Liver (tissue), 9 donors: ENCODE data around the gene SIK2. TPM values are rescaled to one million over a fixed set of nuclear protein-coding genes. Genes with fewer than 3 reads are reported as not detected.
"Not testable (repeated sequence)": the region's sequence is repeated elsewhere in the genome, so short reads cannot be mapped to it uniquely, and the experiment has no call there.

Experiments
- DNase-seq: peaks from one replicate; pipeline ENCODE4 v3.0.0-alpha.2; 2017; ENCODE audit warnings: low spot score
- H3K27ac ChIP-seq, 2 donors: one replicate each; pipeline ENCODE4 v1.7.0; 2013; ENCODE audit warnings: inconsistent platforms in 2 of 2, low read length in 2 of 2, control low read depth in 1 of 2, low read depth in 1 of 2, mild to moderate bottlenecking in 1 of 2
- H3K27me3 ChIP-seq, 4 donors: one replicate each; pipeline versions ENCODE4 v1.6.1 to v1.7.0; 2013; ENCODE audit warnings: low read length in 3 of 4, inconsistent platforms in 1 of 4, mild to moderate bottlenecking in 1 of 4, moderate library complexity in 1 of 4; ENCODE audit not compliant: control insufficient read depth in 4 of 4, insufficient read depth in 4 of 4
- H3K36me3 ChIP-seq, 4 donors: one replicate each; pipeline versions ENCODE4 v1.6.1 to v1.7.0; 2013; ENCODE audit warnings: low read length in 3 of 4, mild to moderate bottlenecking in 3 of 4, low read depth in 1 of 4, moderate library complexity in 1 of 4; ENCODE audit not compliant: control insufficient read depth in 4 of 4, insufficient read depth in 3 of 4
- H3K4me1 ChIP-seq, 4 donors: one replicate each; pipeline versions ENCODE4 v1.6.1 to v1.7.0; 2013; ENCODE audit warnings: low read length in 3 of 4, mild to moderate bottlenecking in 3 of 4, moderate library complexity in 1 of 4; ENCODE audit not compliant: control insufficient read depth in 4 of 4, insufficient read depth in 4 of 4
- H3K4me3 ChIP-seq, 3 donors: one replicate each; pipeline versions ENCODE4 v1.6.1 to v1.7.0; 2013; ENCODE audit warnings: low read length in 3 of 3, control low read depth in 1 of 3, low read depth in 1 of 3, mild to moderate bottlenecking in 1 of 3
- H3K9ac ChIP-seq, 2 donors: one replicate each; pipeline ENCODE4 v1.7.0; 2013; ENCODE audit warnings: low read length in 2 of 2, mild to moderate bottlenecking in 2 of 2, moderate library complexity in 2 of 2, control low read depth in 1 of 2, low read depth in 1 of 2
- H3K9me3 ChIP-seq, 4 donors: one replicate each; pipeline versions ENCODE4 v1.6.1 to v1.7.0; 2013; ENCODE audit warnings: low read length in 3 of 4; ENCODE audit not compliant: control insufficient read depth in 4 of 4
- ATF3 ChIP-seq: IDR thresholded peaks from 2 replicates; pipeline ENCODE4 v1.6.1; 2016; ENCODE audit warnings: antibody characterized with exemption
- EGR1 ChIP-seq, 2 donors: IDR thresholded peaks; 2 replicates each; pipeline ENCODE4 v1.6.1; 2016 to 2018; ENCODE audit warnings: antibody characterized with exemption in 2 of 2, low read depth in 2 of 2
- FOXA1 ChIP-seq: IDR thresholded peaks from 2 replicates; pipeline ENCODE4 v1.6.1; 2016; ENCODE audit warnings: antibody characterized with exemption
- FOXA2 ChIP-seq: IDR thresholded peaks from 2 replicates; pipeline ENCODE4 v1.6.1; 2016; ENCODE audit warnings: antibody characterized with exemption
- GABPA ChIP-seq, 2 donors: IDR thresholded peaks in 1 of 2; conservative IDR thresholded peaks in 1 of 2; 2 replicates each; pipeline ENCODE4 v1.6.1; 2016; ENCODE audit warnings: antibody characterized with exemption in 2 of 2, mild to moderate bottlenecking in 1 of 2, moderate library complexity in 1 of 2
- HNF4A ChIP-seq, 2 donors: conservative IDR thresholded peaks; 2 replicates each; pipeline ENCODE4 v1.6.1; 2016; ENCODE audit warnings: antibody characterized with exemption in 2 of 2, mild to moderate bottlenecking in 2 of 2
- HNF4G ChIP-seq: IDR thresholded peaks from 2 replicates; pipeline ENCODE4 v1.6.1; 2016; ENCODE audit warnings: antibody characterized with exemption
- JUND ChIP-seq, 2 donors: IDR thresholded peaks; 2 replicates each; pipeline ENCODE4 v1.6.1; 2016; ENCODE audit warnings: antibody characterized with exemption in 2 of 2
- NR2F2 ChIP-seq: IDR thresholded peaks from 2 replicates; pipeline ENCODE4 v1.6.1; 2016; ENCODE audit warnings: antibody characterized with exemption
- RAD21 ChIP-seq, 2 donors: IDR thresholded peaks; 2 replicates each; pipeline ENCODE4 v1.6.1; 2016; ENCODE audit warnings: antibody characterized with exemption in 2 of 2, mild to moderate bottlenecking in 2 of 2
- RXRA ChIP-seq, 2 donors: IDR thresholded peaks; 2 replicates each; pipeline ENCODE4 v1.6.1; 2017 to 2018; ENCODE audit warnings: antibody characterized with exemption in 2 of 2, mild to moderate bottlenecking in 1 of 2
- SP1 ChIP-seq: IDR thresholded peaks from 2 replicates; pipeline ENCODE4 v1.6.1; 2018; ENCODE audit warnings: antibody characterized with exemption, mild to moderate bottlenecking
- TAF1 ChIP-seq: conservative IDR thresholded peaks from 2 replicates; pipeline ENCODE4 v1.6.1; 2016; ENCODE audit warnings: antibody characterized with exemption, mild to moderate bottlenecking
- YY1 ChIP-seq: IDR thresholded peaks from 2 replicates; pipeline ENCODE4 v1.6.1; 2016; ENCODE audit warnings: antibody characterized with exemption, mild to moderate bottlenecking
- ZBTB33 ChIP-seq: IDR thresholded peaks from 2 replicates; pipeline ENCODE4 v1.6.1; 2016; ENCODE audit warnings: antibody characterized with exemption
- WGBS: extraction: QIAGEN DNeasy Blood & Tissue Kit; methylation state at CpG from one replicate; pipeline ENCODE4 v1.1.7; 2013; 5-methylcytosine and 5-hydroxymethylcytosine counted together
- polyA plus RNA-seq, 2 donors: library from polyadenylated mRNA; stranded (reverse) in 1 of 2; unstranded in 1 of 2; fragments of 200-250 nt in 1 of 2; fragments of >200 nt in 1 of 2; fragmentation: Nextera tagmentation in 1 of 2; extraction: Ambion mirVana in 1 of 2; gene quantifications; one replicate each; pipeline versions ENCODE4 v1.2.1 to v1.2.3, GENCODE V29; 2013 to 2015
- total RNA-seq, 2 donors: library from RNA; depleted of rRNA; stranded (reverse); fragments of >200 nt; gene quantifications; one replicate each; pipeline ENCODE4 v1.2.3, GENCODE V29; 2014
- TF ChIP-seq, protein P1 (sequence below): IDR thresholded peaks from 2 replicates; pipeline ENCODE4 v1.6.1; 2016; ENCODE audit warnings: antibody characterized with exemption, mild to moderate bottlenecking
- TF ChIP-seq, protein P2 (sequence below): IDR thresholded peaks from 2 replicates; pipeline ENCODE4 v1.6.1; 2016; ENCODE audit warnings: antibody characterized with exemption
- TF ChIP-seq, protein P3 (sequence below): fragments of 150-350 bp; IDR thresholded peaks from 2 replicates; pipeline ENCODE4 v1.5.1; 2017; ENCODE audit warnings: improper control_type of control experiment, low read depth, low read length; ENCODE audit not compliant: missing input control
- donor health status: healthy.
- donor health status: healthy.
- donor health status: healthy.
- donor health status: healthy.
- donor health status: healthy.

Gene SIK2
- total and polyA plus RNA-seq, 4 donors = 6.5 to 15.0 (median 9.3) TPM

- H3K4me3 ChIP-seq = no peak overlapping the region
- no peak for DNase-seq
Observed at GRCh38 chr11:111644922-111645321, 42.7 kb downstream of the SIK2 start.

GRCh38 chr11:111645657-111646316, 43.5 kb downstream of the SIK2 start:
- TF ChIP-seq ZBTB33 (no peak), TAF1 (no peak), ATF3 (no peak), NR2F2 (no peak), EGR1 (IDR thresholded peaks at IDR 0.05; ENCODE audit: low read depth in 2 of 2) (no peak), YY1 (no peak), GABPA (IDR thresholded peaks at IDR 0.05 in 1 of 2, conservative IDR thresholded peaks at IDR 0.05 in 1 of 2) (no peak), RAD21 (IDR thresholded peaks at IDR 0.05) (no peak), SP1 (no peak), HNF4A (conservative IDR thresholded peaks at IDR 0.05) (no peak), JUND (IDR thresholded peaks at IDR 0.05) (no peak), FOXA2 (no peak), RXRA (IDR thresholded peaks at IDR 0.05) (no peak), FOXA1 (no peak), HNF4G (no peak)
- TF ChIP-seq, protein P1, sequence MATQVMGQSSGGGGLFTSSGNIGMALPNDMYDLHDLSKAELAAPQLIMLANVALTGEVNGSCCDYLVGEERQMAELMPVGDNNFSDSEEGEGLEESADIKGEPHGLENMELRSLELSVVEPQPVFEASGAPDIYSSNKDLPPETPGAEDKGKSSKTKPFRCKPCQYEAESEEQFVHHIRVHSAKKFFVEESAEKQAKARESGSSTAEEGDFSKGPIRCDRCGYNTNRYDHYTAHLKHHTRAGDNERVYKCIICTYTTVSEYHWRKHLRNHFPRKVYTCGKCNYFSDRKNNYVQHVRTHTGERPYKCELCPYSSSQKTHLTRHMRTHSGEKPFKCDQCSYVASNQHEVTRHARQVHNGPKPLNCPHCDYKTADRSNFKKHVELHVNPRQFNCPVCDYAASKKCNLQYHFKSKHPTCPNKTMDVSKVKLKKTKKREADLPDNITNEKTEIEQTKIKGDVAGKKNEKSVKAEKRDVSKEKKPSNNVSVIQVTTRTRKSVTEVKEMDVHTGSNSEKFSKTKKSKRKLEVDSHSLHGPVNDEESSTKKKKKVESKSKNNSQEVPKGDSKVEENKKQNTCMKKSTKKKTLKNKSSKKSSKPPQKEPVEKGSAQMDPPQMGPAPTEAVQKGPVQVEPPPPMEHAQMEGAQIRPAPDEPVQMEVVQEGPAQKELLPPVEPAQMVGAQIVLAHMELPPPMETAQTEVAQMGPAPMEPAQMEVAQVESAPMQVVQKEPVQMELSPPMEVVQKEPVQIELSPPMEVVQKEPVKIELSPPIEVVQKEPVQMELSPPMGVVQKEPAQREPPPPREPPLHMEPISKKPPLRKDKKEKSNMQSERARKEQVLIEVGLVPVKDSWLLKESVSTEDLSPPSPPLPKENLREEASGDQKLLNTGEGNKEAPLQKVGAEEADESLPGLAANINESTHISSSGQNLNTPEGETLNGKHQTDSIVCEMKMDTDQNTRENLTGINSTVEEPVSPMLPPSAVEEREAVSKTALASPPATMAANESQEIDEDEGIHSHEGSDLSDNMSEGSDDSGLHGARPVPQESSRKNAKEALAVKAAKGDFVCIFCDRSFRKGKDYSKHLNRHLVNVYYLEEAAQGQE = no peak
- TF ChIP-seq, protein P2, sequence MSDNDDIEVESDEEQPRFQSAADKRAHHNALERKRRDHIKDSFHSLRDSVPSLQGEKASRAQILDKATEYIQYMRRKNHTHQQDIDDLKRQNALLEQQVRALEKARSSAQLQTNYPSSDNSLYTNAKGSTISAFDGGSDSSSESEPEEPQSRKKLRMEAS = no peak
- TF ChIP-seq, protein P3, sequence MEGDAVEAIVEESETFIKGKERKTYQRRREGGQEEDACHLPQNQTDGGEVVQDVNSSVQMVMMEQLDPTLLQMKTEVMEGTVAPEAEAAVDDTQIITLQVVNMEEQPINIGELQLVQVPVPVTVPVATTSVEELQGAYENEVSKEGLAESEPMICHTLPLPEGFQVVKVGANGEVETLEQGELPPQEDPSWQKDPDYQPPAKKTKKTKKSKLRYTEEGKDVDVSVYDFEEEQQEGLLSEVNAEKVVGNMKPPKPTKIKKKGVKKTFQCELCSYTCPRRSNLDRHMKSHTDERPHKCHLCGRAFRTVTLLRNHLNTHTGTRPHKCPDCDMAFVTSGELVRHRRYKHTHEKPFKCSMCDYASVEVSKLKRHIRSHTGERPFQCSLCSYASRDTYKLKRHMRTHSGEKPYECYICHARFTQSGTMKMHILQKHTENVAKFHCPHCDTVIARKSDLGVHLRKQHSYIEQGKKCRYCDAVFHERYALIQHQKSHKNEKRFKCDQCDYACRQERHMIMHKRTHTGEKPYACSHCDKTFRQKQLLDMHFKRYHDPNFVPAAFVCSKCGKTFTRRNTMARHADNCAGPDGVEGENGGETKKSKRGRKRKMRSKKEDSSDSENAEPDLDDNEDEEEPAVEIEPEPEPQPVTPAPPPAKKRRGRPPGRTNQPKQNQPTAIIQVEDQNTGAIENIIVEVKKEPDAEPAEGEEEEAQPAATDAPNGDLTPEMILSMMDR = no peak

More at GRCh38 chr11:111644922-111645321, 42.7 kb downstream of the SIK2 start:
- no peak overlapping the region for H3K9ac ChIP-seq
- no peaks in the 10 kb centered on the region for H3K27me3 ChIP-seq
- WGBS = 91% methylated on average over 1 of the region's 1 CpG
- no peak overlapping the region for H3K27ac ChIP-seq
- peaks cover 0 to 3% (median 0%) of the 10 kb centered on the region in 4 donors for H3K4me1 ChIP-seq
- no peaks in the 10 kb centered on the region for H3K9me3 ChIP-seq
- no peak for TF ChIP-seq EGR1 (IDR thresholded peaks at IDR 0.05; ENCODE audit: low read depth in 2 of 2)
- H3K36me3 ChIP-seq = peaks cover 0 to 11% (median 5%) of the 10 kb centered on the region in 4 donors

GRCh38 chr11:111651336-111651735, 49.1 kb downstream of the SIK2 start:
- H3K27ac ChIP-seq, DNase-seq, H3K9me3 ChIP-seq, H3K4me3 ChIP-seq, H3K27me3 ChIP-seq, H3K9ac ChIP-seq, H3K4me1 ChIP-seq: not testable (repeated sequence)
- H3K36me3 ChIP-seq = peaks cover 2 to 19% (median 9%) of the 10 kb centered on the region in 4 donors
- 95% methylated on average over 5 of the region's 5 CpGs for WGBS

More at GRCh38 chr11:111645657-111646316, 43.5 kb downstream of the SIK2 start:
- no peak for DNase-seq
- Histone ChIP-seq H3K9me3 (no peaks in the 10 kb centered on the region), H3K4me3 (no peak overlapping the region), H3K27ac (no peak overlapping the region), H3K36me3 (peaks cover 0 to 11% (median 5%) of the 10 kb centered on the region in 4 donors), H3K9ac (no peak overlapping the region), H3K4me1 (peaks cover 0 to 3% (median 0%) of the 10 kb centered on the region in 4 donors), H3K27me3 (no peaks in the 10 kb centered on the region)
- WGBS = 92% methylated on average over 9 of the region's 9 CpGs
